WTC11 (cell line): ENCODE data around the gene BMPER. TPM values are rescaled to one million over a fixed set of nuclear protein-coding genes. Genes with fewer than 3 reads are reported as not detected.

ENCODE experiments used
- ATAC-seq: fragments of 200-7000 bp; cut with Tn5 transposase; 2 replicates; pipeline ENCODE4 v1.10.0; 2021; ENCODE audit warnings: mild to moderate bottlenecking, moderate library complexity
- CTCF ChIA-PET: fragments of 300-600 bp; sonication (Branson Sonifier 250); formaldehyde crosslinking; loops from one replicate; lab custom pipeline; 2021; ENCODE audit warnings: antibody characterized with exemption; lab: Charles Lee
- POLR2A ChIA-PET: fragments of 350-600 bp; sonication (Branson Sonifier 250); formaldehyde crosslinking; loops from one replicate; lab custom pipeline; 2021; ENCODE audit warnings: antibody characterized with exemption; lab: Charles Lee
- DNase-seq: peaks from one replicate; pipeline ENCODE4 v3.0.0; 2021; ENCODE audit warnings: low spot score
- H3K27ac Mint-ChIP-seq: 2 replicates; pipeline ENCODE4 v1.8.0; 2021; ENCODE audit warnings: mixed read lengths
- H3K27me3 Mint-ChIP-seq: 2 replicates; pipeline ENCODE4 v1.8.0; 2021; ENCODE audit warnings: low read depth, mild to moderate bottlenecking, moderate library complexity, mixed read lengths
- H3K36me3 Mint-ChIP-seq: 2 replicates; pipeline ENCODE4 v1.8.0; 2021; ENCODE audit warnings: mixed read lengths
- H3K4me1 Mint-ChIP-seq: 2 replicates; pipeline ENCODE4 v1.8.0; 2022; ENCODE audit warnings: mixed read lengths
- H3K4me3 Mint-ChIP-seq: 2 replicates; pipeline ENCODE4 v1.8.0; 2021; ENCODE audit warnings: mild to moderate bottlenecking, moderate library complexity, mixed read lengths
- H3K9me3 Mint-ChIP-seq: 2 replicates; pipeline ENCODE4 v1.8.0; 2021; ENCODE audit warnings: mixed read lengths
- EMX1 ChIP-seq: fragments of 250-450 bp; sonication (Bioruptor Pico); IDR thresholded peaks from 2 replicates; pipeline ENCODE4 v1.8.0; 2021; ENCODE audit warnings: mild to moderate bottlenecking
- HMGA2 ChIP-seq: fragments of 250-450 bp; sonication (Bioruptor Pico); IDR thresholded peaks from 2 replicates; pipeline ENCODE4 v1.4.0; 2021; ENCODE audit warnings: mild to moderate bottlenecking, moderate library complexity
- MYBL2 ChIP-seq: sonication (generic); formaldehyde crosslinking; IDR thresholded peaks from 2 replicates; pipeline ENCODE4 v1.8.1; 2023; ENCODE audit warnings: mild to moderate bottlenecking, moderate library complexity, missing genetic modification reagents
- SMAD3 ChIP-seq: sonication (generic); formaldehyde crosslinking; IDR thresholded peaks from 2 replicates; pipeline ENCODE4 v1.8.0; 2022; ENCODE audit warnings: missing genetic modification reagents, mild to moderate bottlenecking, borderline replicate concordance
- TP53 ChIP-seq: sonication (generic); formaldehyde crosslinking; IDR thresholded peaks from 2 replicates; pipeline ENCODE4 v1.8.1; 2023; ENCODE audit warnings: mild to moderate bottlenecking, missing genetic modification reagents
- ZNF138 ChIP-seq: sonication (generic); formaldehyde crosslinking; conservative IDR thresholded peaks from 2 replicates; pipeline ENCODE4 v1.8.1; 2022; ENCODE audit warnings: mild to moderate bottlenecking, moderate library complexity, missing genetic modification reagents
- ZNF423 ChIP-seq: fragments of 250-450 bp; sonication (Bioruptor Pico); IDR thresholded peaks from 2 replicates; pipeline ENCODE4 v2.1.2; 2022; ENCODE audit warnings: mild to moderate bottlenecking, moderate library complexity
- total RNA-seq: library from RNA; stranded (reverse); gene quantifications from 3 replicates; pipeline ENCODE4 v1.2.3, GENCODE V29; 2021
- TF ChIP-seq, protein P1 (sequence below): sonication (generic); formaldehyde crosslinking; IDR thresholded peaks from 2 replicates; pipeline ENCODE4 v1.8.0; 2023; ENCODE audit warnings: mild to moderate bottlenecking, missing genetic modification reagents
- TF ChIP-seq, protein P2 (sequence below): sonication (generic); formaldehyde crosslinking; IDR thresholded peaks from 2 replicates; pipeline ENCODE4 v1.8.1; 2023; ENCODE audit warnings: mild to moderate bottlenecking, missing genetic modification reagents, borderline replicate concordance
- TF ChIP-seq, protein P3 (sequence below): sonication (generic); formaldehyde crosslinking; IDR thresholded peaks from 2 replicates; pipeline ENCODE4 v1.8.1; 2023; ENCODE audit warnings: mild to moderate bottlenecking, missing genetic modification reagents, moderate library complexity
- TF ChIP-seq, protein P4 (sequence below): fragments of 250-450 bp; sonication (Bioruptor Pico); IDR thresholded peaks from 2 replicates; pipeline ENCODE4 v1.9.0; 2021; ENCODE audit warnings: mild to moderate bottlenecking
- TF ChIP-seq, protein P5 (sequence below): sonication (generic); formaldehyde crosslinking; IDR thresholded peaks from 2 replicates; pipeline ENCODE4 v1.8.1; 2023; ENCODE audit warnings: mild to moderate bottlenecking, moderate library complexity, missing genetic modification reagents
- TF ChIP-seq, protein P6 (sequence below): fragments of 200-600 bp; IDR thresholded peaks from 2 replicates; pipeline ENCODE4 v1.8.0; 2022; ENCODE audit warnings: antibody characterized with exemption
- TF ChIP-seq, protein P7 (sequence below): sonication (generic); formaldehyde crosslinking; IDR thresholded peaks from 2 replicates; pipeline ENCODE4 v1.8.1; 2022; ENCODE audit warnings: mild to moderate bottlenecking, missing genetic modification reagents, moderate library complexity, borderline replicate concordance
- TF ChIP-seq, protein P8 (sequence below): sonication (generic); formaldehyde crosslinking; IDR thresholded peaks from 2 replicates; pipeline ENCODE4 v1.8.0; 2022; ENCODE audit warnings: mild to moderate bottlenecking, missing genetic modification reagents

BMPER gene
- total RNA-seq, 1 experiment from 2014 or later, result 1.9 TPM

DNA sequence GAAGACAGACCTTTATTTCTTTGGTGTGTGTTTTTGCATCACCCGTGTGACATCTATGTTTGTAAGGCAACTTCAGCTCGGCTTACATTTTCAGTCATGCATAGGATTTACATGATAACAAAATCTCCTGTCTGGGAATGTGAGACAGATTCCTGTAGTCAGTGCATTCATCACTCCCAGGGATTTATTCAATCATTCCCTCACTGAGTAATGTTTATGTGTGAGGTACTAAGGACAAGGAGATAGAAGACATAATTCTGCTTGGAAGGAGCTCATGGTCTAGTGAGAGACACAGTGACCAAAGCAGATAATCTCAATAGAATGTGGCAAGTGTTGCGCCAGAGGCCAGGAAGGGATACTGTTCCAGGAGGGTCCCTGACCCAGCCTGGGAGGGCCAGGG lies 35.2 kb upstream of the BMPER start:
- TF ChIP-seq SMAD3 (CRISPR knock-in tag), result no peak
- TF ChIP-seq ZNF423 (CRISPR knock-in tag), result no peak
- TF ChIP-seq TP53 (CRISPR knock-in tag), result no peak
- no peak for TF ChIP-seq ZNF138 (CRISPR knock-in tag)
- TF ChIP-seq, protein P1, sequence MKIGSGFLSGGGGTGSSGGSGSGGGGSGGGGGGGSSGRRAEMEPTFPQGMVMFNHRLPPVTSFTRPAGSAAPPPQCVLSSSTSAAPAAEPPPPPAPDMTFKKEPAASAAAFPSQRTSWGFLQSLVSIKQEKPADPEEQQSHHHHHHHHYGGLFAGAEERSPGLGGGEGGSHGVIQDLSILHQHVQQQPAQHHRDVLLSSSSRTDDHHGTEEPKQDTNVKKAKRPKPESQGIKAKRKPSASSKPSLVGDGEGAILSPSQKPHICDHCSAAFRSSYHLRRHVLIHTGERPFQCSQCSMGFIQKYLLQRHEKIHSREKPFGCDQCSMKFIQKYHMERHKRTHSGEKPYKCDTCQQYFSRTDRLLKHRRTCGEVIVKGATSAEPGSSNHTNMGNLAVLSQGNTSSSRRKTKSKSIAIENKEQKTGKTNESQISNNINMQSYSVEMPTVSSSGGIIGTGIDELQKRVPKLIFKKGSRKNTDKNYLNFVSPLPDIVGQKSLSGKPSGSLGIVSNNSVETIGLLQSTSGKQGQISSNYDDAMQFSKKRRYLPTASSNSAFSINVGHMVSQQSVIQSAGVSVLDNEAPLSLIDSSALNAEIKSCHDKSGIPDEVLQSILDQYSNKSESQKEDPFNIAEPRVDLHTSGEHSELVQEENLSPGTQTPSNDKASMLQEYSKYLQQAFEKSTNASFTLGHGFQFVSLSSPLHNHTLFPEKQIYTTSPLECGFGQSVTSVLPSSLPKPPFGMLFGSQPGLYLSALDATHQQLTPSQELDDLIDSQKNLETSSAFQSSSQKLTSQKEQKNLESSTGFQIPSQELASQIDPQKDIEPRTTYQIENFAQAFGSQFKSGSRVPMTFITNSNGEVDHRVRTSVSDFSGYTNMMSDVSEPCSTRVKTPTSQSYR (CRISPR knock-in tag), result no peak
- TF ChIP-seq, protein P2, sequence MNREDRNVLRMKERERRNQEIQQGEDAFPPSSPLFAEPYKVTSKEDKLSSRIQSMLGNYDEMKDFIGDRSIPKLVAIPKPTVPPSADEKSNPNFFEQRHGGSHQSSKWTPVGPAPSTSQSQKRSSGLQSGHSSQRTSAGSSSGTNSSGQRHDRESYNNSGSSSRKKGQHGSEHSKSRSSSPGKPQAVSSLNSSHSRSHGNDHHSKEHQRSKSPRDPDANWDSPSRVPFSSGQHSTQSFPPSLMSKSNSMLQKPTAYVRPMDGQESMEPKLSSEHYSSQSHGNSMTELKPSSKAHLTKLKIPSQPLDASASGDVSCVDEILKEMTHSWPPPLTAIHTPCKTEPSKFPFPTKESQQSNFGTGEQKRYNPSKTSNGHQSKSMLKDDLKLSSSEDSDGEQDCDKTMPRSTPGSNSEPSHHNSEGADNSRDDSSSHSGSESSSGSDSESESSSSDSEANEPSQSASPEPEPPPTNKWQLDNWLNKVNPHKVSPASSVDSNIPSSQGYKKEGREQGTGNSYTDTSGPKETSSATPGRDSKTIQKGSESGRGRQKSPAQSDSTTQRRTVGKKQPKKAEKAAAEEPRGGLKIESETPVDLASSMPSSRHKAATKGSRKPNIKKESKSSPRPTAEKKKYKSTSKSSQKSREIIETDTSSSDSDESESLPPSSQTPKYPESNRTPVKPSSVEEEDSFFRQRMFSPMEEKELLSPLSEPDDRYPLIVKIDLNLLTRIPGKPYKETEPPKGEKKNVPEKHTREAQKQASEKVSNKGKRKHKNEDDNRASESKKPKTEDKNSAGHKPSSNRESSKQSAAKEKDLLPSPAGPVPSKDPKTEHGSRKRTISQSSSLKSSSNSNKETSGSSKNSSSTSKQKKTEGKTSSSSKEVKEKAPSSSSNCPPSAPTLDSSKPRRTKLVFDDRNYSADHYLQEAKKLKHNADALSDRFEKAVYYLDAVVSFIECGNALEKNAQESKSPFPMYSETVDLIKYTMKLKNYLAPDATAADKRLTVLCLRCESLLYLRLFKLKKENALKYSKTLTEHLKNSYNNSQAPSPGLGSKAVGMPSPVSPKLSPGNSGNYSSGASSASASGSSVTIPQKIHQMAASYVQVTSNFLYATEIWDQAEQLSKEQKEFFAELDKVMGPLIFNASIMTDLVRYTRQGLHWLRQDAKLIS (CRISPR knock-in tag), result no peak
- TF ChIP-seq, protein P3, sequence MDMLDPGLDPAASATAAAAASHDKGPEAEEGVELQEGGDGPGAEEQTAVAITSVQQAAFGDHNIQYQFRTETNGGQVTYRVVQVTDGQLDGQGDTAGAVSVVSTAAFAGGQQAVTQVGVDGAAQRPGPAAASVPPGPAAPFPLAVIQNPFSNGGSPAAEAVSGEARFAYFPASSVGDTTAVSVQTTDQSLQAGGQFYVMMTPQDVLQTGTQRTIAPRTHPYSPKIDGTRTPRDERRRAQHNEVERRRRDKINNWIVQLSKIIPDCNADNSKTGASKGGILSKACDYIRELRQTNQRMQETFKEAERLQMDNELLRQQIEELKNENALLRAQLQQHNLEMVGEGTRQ (CRISPR knock-in tag), result no peak
- TF ChIP-seq, protein P4, sequence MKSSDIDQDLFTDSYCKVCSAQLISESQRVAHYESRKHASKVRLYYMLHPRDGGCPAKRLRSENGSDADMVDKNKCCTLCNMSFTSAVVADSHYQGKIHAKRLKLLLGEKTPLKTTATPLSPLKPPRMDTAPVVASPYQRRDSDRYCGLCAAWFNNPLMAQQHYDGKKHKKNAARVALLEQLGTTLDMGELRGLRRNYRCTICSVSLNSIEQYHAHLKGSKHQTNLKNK (CRISPR knock-in tag), result no peak
- no peak for TF ChIP-seq MYBL2 (CRISPR knock-in tag)
- TF ChIP-seq, protein P5, sequence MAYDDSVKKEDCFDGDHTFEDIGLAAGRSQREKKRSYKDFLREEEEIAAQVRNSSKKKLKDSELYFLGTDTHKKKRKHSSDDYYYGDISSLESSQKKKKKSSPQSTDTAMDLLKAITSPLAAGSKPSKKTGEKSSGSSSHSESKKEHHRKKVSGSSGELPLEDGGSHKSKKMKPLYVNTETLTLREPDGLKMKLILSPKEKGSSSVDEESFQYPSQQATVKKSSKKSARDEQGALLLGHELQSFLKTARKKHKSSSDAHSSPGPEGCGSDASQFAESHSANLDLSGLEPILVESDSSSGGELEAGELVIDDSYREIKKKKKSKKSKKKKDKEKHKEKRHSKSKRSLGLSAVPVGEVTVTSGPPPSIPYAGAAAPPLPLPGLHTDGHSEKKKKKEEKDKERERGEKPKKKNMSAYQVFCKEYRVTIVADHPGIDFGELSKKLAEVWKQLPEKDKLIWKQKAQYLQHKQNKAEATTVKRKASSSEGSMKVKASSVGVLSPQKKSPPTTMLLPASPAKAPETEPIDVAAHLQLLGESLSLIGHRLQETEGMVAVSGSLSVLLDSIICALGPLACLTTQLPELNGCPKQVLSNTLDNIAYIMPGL, result no peak
- H3K27me3 Mint-ChIP-seq, result no peaks in the 10 kb centered on the region; the same call in 1 of the 2 replicates
- peaks cover 8% of the 10 kb centered on the region for H3K9me3 Mint-ChIP-seq
- POLR2A ChIA-PET, result no interaction called here
- H3K4me1 Mint-ChIP-seq, result peaks cover 24% of the 10 kb centered on the region
- H3K4me3 Mint-ChIP-seq, result no peak overlapping the region
- ATAC-seq, result no peak
- no peak for DNase-seq
- CTCF ChIA-PET, result interaction anchor here (1.2 kb wide), 2 partner anchors 16 to 35 kb away, joined by 3 to 5 read pairs; partner anchors contain the start of gene BMPER
- no peak overlapping the region for H3K27ac Mint-ChIP-seq
- H3K36me3 Mint-ChIP-seq, result peaks cover 6% of the 10 kb centered on the region; the same call in 1 of the 2 replicates

DNA sequence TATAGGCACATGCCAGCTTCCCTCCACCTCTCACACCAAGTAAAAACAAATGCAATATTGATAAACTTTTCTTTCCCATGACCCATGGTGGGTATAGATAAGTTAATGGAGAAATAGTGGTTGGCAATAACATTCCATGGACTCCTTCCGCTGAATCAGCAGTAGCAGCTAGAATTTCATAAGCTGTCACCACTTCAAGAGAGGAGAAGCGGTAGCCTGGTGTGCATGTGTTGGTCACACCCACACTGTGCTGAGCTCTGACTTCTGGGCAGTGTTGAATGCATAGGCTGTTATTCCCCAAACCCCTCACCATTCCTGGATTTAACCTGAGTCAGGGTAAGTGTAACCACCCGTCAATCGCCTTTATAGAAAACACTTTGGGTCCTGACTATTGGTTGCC lies 32.5 kb upstream of the BMPER start:
- CTCF ChIA-PET, result interaction anchor here (0.9 to 1.2 kb wide), 2 partner anchors 13 to 60 kb away, joined by 3 to 5 read pairs; no protein-coding TSS in a partner anchor
- Mint-ChIP-seq H3K27me3 (no peaks in the 10 kb centered on the region), H3K36me3 (no peaks in the 10 kb centered on the region), H3K4me3 (no peak overlapping the region), H3K4me1 (peaks cover 23% of the 10 kb centered on the region), H3K27ac (no peak overlapping the region), H3K9me3 (no peaks in the 10 kb centered on the region)
- POLR2A ChIA-PET, result no interaction called here
- ATAC-seq, result no peak
- DNase-seq, result no peak
- TF ChIP-seq, protein P2 (CRISPR knock-in tag), result no peak
- TF ChIP-seq, protein P6, sequence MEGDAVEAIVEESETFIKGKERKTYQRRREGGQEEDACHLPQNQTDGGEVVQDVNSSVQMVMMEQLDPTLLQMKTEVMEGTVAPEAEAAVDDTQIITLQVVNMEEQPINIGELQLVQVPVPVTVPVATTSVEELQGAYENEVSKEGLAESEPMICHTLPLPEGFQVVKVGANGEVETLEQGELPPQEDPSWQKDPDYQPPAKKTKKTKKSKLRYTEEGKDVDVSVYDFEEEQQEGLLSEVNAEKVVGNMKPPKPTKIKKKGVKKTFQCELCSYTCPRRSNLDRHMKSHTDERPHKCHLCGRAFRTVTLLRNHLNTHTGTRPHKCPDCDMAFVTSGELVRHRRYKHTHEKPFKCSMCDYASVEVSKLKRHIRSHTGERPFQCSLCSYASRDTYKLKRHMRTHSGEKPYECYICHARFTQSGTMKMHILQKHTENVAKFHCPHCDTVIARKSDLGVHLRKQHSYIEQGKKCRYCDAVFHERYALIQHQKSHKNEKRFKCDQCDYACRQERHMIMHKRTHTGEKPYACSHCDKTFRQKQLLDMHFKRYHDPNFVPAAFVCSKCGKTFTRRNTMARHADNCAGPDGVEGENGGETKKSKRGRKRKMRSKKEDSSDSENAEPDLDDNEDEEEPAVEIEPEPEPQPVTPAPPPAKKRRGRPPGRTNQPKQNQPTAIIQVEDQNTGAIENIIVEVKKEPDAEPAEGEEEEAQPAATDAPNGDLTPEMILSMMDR, result no peak
- TF ChIP-seq EMX1 (CRISPR knock-in tag) (no peak), HMGA2 (no peak)
- TF ChIP-seq, protein P7, sequence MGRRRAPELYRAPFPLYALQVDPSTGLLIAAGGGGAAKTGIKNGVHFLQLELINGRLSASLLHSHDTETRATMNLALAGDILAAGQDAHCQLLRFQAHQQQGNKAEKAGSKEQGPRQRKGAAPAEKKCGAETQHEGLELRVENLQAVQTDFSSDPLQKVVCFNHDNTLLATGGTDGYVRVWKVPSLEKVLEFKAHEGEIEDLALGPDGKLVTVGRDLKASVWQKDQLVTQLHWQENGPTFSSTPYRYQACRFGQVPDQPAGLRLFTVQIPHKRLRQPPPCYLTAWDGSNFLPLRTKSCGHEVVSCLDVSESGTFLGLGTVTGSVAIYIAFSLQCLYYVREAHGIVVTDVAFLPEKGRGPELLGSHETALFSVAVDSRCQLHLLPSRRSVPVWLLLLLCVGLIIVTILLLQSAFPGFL, result no peak
- TF ChIP-seq, protein P8, sequence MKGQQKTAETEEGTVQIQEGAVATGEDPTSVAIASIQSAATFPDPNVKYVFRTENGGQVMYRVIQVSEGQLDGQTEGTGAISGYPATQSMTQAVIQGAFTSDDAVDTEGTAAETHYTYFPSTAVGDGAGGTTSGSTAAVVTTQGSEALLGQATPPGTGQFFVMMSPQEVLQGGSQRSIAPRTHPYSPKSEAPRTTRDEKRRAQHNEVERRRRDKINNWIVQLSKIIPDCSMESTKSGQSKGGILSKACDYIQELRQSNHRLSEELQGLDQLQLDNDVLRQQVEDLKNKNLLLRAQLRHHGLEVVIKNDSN (CRISPR knock-in tag), result no peak
